ENCODE results near the gene STIM2. TPM values are rescaled to one million over a fixed set of nuclear protein-coding genes. Genes with fewer than 3 reads are reported as not detected.

The STIM2 gene
- total and polyA plus RNA-seq, 9 of the 15 experiments (the other 6 are each of a cell fraction or from before 2014, with no cell fraction given) = 7.2 to 26.8 (median 15.4) TPM

DNA sequence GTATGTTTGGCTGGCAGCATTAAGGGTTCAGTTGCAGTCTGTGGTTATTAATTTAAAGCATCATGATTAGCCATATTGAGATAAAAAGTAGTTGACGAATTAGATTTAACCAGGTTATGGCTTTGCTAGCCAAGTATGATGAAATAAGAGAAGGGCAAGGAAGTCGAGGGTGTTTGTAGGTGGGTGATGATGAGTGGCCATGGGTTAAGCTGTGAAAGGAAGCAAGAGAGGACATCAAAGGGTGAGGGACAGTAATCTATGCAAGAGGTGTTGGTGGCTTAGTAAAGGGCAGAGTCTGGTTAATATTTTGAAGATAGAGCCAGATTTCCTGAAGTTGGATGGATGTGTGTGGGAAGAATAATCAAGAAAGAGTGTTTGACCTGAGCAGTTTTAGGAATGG lies 44.5 kb downstream of the STIM2 start:
- POLR2A ChIA-PET = no interaction called here
- Histone ChIP-seq H3K27me3 (ENCODE audit: control insufficient read depth in 2 of 2, insufficient read depth in 2 of 2, low read length in 2 of 2) (no peaks in the 10 kb centered on the region), H3K4me3 (no peak overlapping the region), H3K4me1 (replicated peaks in 1 of 2; ENCODE audit: control insufficient read depth in 2 of 2, insufficient read depth in 2 of 2, low read length in 2 of 2) (peaks cover 0 to 3% of the 10 kb centered on the region in 2 experiments; a peak in 2 of 5 replicates), H3K9ac (ENCODE audit: insufficient read depth in 1 of 2, low read depth in 2 of 2, low read length in 2 of 2) (no peak overlapping the region), H3K4me2 (ENCODE audit: insufficient read depth, low read length) (no peak overlapping the region), H3K9me3 (replicated peaks; ENCODE audit: control insufficient read depth, insufficient read depth, low read depth, low read length) (no peaks in the 10 kb centered on the region), H3K9me1 (ENCODE audit: control insufficient read depth, insufficient read depth, low read length) (no peaks in the 10 kb centered on the region), H2AFZ (ENCODE audit: low read depth, low read length) (no peak overlapping the region), H3K36me3 (ENCODE audit: control insufficient read depth, insufficient read depth, low read length) (no peaks in the 10 kb centered on the region), H3K27ac (ENCODE audit: extremely low read depth, low read depth, low read length) (no peak overlapping the region), H3K79me2 (ENCODE audit: control insufficient read depth, insufficient read depth, low read length) (no peaks in the 10 kb centered on the region; the same call in 2 of the 3 replicates), H4K20me1 (replicated peaks; ENCODE audit: control insufficient read depth, insufficient read depth, low read length) (no peaks in the 10 kb centered on the region)
- DNase-seq (ENCODE audit: extremely low read depth in 1 of 4, low spot score in 3 of 4) = no peak
- no peak for TF ChIP-seq HNRNPK (IDR thresholded peaks at IDR 0.05; ENCODE audit: low read depth, low read length, poor library complexity, severe bottlenecking)
- no peak for TF ChIP-seq SP2 (IDR thresholded peaks at IDR 0.05; ENCODE audit: extremely low read depth, low read depth, low read length, poor library complexity, severe bottlenecking)
- TF ChIP-seq, protein P1, sequence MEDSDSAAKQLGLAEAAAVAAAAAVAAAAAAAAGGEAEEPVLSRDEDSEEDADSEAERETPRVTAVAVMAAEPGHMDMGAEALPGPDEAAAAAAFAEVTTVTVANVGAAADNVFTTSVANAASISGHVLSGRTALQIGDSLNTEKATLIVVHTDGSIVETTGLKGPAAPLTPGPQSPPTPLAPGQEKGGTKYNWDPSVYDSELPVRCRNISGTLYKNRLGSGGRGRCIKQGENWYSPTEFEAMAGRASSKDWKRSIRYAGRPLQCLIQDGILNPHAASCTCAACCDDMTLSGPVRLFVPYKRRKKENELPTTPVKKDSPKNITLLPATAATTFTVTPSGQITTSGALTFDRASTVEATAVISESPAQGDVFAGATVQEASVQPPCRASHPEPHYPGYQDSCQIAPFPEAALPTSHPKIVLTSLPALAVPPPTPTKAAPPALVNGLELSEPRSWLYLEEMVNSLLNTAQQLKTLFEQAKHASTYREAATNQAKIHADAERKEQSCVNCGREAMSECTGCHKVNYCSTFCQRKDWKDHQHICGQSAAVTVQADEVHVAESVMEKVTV (CRISPR knock-in tag; IDR thresholded peaks at IDR 0.05) = no peak
- no peak for TF ChIP-seq ZNF444 (CRISPR knock-in tag; IDR thresholded peaks at IDR 0.05)
- TF ChIP-seq JUNB (CRISPR knock-in tag; conservative IDR thresholded peaks at IDR 0.05) = no peak
- TF ChIP-seq, protein P2, sequence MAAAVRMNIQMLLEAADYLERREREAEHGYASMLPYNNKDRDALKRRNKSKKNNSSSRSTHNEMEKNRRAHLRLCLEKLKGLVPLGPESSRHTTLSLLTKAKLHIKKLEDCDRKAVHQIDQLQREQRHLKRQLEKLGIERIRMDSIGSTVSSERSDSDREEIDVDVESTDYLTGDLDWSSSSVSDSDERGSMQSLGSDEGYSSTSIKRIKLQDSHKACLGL (CRISPR knock-in tag; IDR thresholded peaks at IDR 0.05; ENCODE audit: borderline replicate concordance, poor library complexity, severe bottlenecking) = no peak
- no peak for ATAC-seq
- no peak for FAIRE-seq
- in situ Hi-C loops (cut with MboI) = no loop called here
- WGBS (ENCODE audit: insufficient coverage, low coverage, missing lambda C conversion rate) = 47% methylated on average over 2 of the region's 2 CpGs
- no TSS peak for BruUV-seq (replicated peaks)
- CTCF ChIA-PET (ENCODE audit: low intra/inter-chr PET ratio) = no interaction called here
- intact Hi-C loops (cut with micrococcal nuclease) = no loop called here

Data from K562 (cell line).